Measurements from ENCODE around the gene KIAA1217.

DNA sequence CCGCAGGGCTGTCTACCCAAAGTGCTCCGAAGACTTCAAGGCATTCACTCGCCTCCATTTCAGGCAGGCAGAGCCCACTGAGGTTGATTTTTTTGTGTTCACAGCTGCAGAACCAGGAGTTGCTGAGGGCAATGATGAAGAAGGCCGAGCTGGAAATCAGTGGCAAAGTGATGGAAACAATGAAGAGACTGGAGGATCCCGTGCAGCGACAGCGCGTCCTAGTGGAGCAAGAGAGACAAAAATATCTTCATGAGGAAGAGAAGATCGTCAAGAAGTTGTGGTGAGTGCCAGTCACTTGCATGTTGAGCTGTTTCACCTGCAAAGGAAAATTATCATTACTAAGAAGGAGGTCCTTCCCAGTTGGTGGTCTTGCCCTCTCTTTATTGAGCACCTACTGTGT, 304.2 kb downstream of the KIAA1217 start:
- TF ChIP-seq, protein P1, sequence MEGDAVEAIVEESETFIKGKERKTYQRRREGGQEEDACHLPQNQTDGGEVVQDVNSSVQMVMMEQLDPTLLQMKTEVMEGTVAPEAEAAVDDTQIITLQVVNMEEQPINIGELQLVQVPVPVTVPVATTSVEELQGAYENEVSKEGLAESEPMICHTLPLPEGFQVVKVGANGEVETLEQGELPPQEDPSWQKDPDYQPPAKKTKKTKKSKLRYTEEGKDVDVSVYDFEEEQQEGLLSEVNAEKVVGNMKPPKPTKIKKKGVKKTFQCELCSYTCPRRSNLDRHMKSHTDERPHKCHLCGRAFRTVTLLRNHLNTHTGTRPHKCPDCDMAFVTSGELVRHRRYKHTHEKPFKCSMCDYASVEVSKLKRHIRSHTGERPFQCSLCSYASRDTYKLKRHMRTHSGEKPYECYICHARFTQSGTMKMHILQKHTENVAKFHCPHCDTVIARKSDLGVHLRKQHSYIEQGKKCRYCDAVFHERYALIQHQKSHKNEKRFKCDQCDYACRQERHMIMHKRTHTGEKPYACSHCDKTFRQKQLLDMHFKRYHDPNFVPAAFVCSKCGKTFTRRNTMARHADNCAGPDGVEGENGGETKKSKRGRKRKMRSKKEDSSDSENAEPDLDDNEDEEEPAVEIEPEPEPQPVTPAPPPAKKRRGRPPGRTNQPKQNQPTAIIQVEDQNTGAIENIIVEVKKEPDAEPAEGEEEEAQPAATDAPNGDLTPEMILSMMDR (IDR thresholded peaks at IDR 0.05): no peak
- TF ChIP-seq POLR2A (IDR thresholded peaks at IDR 0.05): no peak
